OCI-LY7 (cell line): ENCODE measurements around the gene UBE2S. TPM values are rescaled to one million over a fixed set of nuclear protein-coding genes. Genes with fewer than 3 reads are reported as not detected.

Source experiments
- BruUV-seq: library from RNA; stranded (reverse); fragments of 400-500 nt; replicated peaks from 2 replicates; lab custom pipeline; 2021; lab: Mats Ljungman, UMichigan
- CTCF ChIA-PET: fragments of 300-600 bp; sonication (Branson Sonifier 250); formaldehyde crosslinking; loops from one replicate; lab custom pipeline; 2022; ENCODE audit warnings: antibody characterized with exemption; ENCODE audit not compliant: unreplicated experiment; lab: Charles Lee
- POLR2A ChIA-PET: fragments of 300-600 bp; sonication (Branson Sonifier 250); formaldehyde crosslinking; loops from one replicate; lab custom pipeline; 2022; ENCODE audit warnings: antibody characterized with exemption; lab: Charles Lee
- DNase-seq: peaks from one replicate; pipeline ENCODE4 v3.0.0-alpha.2; 2015; ENCODE audit warnings: low spot score
- H2AFZ ChIP-seq: fragments of 200-600 bp; sonication (generic), shearing (Covaris generic); 2 replicates; pipeline ENCODE4 v1.6.1; 2014; ENCODE audit warnings: mild to moderate bottlenecking, antibody characterized with exemption, low read length, moderate library complexity
- H3K27ac ChIP-seq: fragments of 200-600 bp; sonication (generic); 2 replicates; pipeline ENCODE4 v1.5.1; 2014; ENCODE audit warnings: mixed run types, low read depth, mild to moderate bottlenecking, moderate library complexity, low read length, inconsistent platforms; ENCODE audit not compliant: poor library complexity, severe bottlenecking
- H3K36me3 ChIP-seq: fragments of 200-600 bp; sonication (generic); 2 replicates; pipeline ENCODE4 v1.6.1; 2014; ENCODE audit warnings: mild to moderate bottlenecking, antibody characterized with exemption, low read length, moderate library complexity, mixed read lengths; ENCODE audit not compliant: insufficient read depth
- H3K4me1 ChIP-seq: fragments of 200-600 bp; sonication (generic); 2 replicates; pipeline ENCODE4 v1.5.1; 2014; ENCODE audit warnings: mild to moderate bottlenecking, low read length; ENCODE audit not compliant: insufficient read depth, poor library complexity, severe bottlenecking
- H3K4me2 ChIP-seq: fragments of 200-600 bp; sonication (generic); 2 replicates; pipeline ENCODE4 v1.6.1; 2014; ENCODE audit warnings: mild to moderate bottlenecking, low read length
- H3K4me3 ChIP-seq: fragments of 200-600 bp; sonication (generic); 2 replicates; pipeline ENCODE4 v1.5.1; 2014; ENCODE audit warnings: mild to moderate bottlenecking, low read depth, low read length; ENCODE audit not compliant: poor library complexity, severe bottlenecking
- H3K79me2 ChIP-seq: fragments of 200-600 bp; sonication (generic); 2 replicates; pipeline ENCODE4 v1.6.1; 2016; ENCODE audit warnings: low read depth, mild to moderate bottlenecking, low read length, moderate library complexity, mixed read lengths; ENCODE audit not compliant: insufficient read depth
- H3K9me2 ChIP-seq: fragments of 200-600 bp; sonication (generic); 2 replicates; pipeline ENCODE4 v1.6.1; 2016; ENCODE audit warnings: mild to moderate bottlenecking, low read length, mixed read lengths; ENCODE audit not compliant: insufficient read depth
- H3K9me3 ChIP-seq: fragments of 200-600 bp; sonication (generic); 2 replicates; pipeline ENCODE4 v1.6.1; 2014; ENCODE audit warnings: mild to moderate bottlenecking, mixed run types, low read length, mixed read lengths
- H4K20me1 ChIP-seq: fragments of 200-600 bp; sonication (generic); 2 replicates; pipeline ENCODE4 v1.6.1; 2014; ENCODE audit warnings: mild to moderate bottlenecking, antibody characterized with exemption, low read length, moderate library complexity, mixed read lengths; ENCODE audit not compliant: insufficient read depth
- EZH2phosphoT487 ChIP-seq: fragments of 200-600 bp; sonication (generic); IDR thresholded peaks from 2 replicates; pipeline ENCODE4 v1.6.1; 2018; ENCODE audit warnings: low read depth, borderline replicate concordance, mild to moderate bottlenecking, mixed run types, antibody characterized with exemption, low read length, moderate library complexity, mixed read lengths
- intact Hi-C: fragments of 100-400 bp; cut with micrococcal nuclease; formaldehyde crosslinking; loops from one replicate; pipeline ENCODE4 v1.10.0; 2022; ENCODE audit not compliant: unreplicated experiment
- total RNA-seq, 2 experiments: library from RNA; depleted of rRNA in 1 of 2; stranded (reverse); fragments of >200 nt in 1 of 2; shearing (Covaris generic) in 1 of 2; gene quantifications; 2 replicates each; pipeline ENCODE4 v1.2.3, GENCODE V29; 2014 to 2022
- TF ChIP-seq, protein P1 (sequence below): fragments of 200-600 bp; sonication (generic); conservative IDR thresholded peaks from 2 replicates; pipeline ENCODE4 v1.5.1; 2014; ENCODE audit warnings: mild to moderate bottlenecking, antibody characterized with exemption, low read length, moderate library complexity, mixed read lengths

Gene UBE2S
- total RNA-seq, 2 experiments from 2014 or later: 285 to 682 TPM

DNA sequence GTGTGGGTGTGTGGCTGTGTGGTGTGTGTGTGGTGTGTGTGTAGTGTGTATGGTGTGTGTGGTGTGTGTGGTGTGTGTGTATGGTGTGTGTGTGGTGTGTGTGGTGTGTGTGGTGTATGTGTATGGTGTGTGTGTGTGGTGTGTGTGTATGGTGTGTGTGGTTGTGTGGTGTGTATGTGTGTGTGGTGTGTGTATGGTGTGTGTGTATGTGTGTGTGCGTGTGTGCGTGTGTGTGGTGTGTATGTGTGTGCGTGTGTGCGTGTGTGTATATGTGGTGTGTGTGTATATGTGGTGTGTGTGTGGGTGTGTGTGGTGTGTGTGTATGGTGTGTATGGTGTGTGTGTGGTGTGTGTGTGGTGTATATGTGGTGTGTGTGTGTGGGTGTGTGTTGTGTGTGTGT is 27.4 kb upstream of the UBE2S start:
- Histone ChIP-seq H4K20me1 (no peaks in the 10 kb centered on the region), H3K79me2 (no peaks in the 10 kb centered on the region), H3K36me3 (no peaks in the 10 kb centered on the region), H3K27ac (no peak overlapping the region), H3K4me1 (no peaks in the 10 kb centered on the region), H2AFZ (no peak overlapping the region), H3K9me2 (no peaks in the 10 kb centered on the region), H3K9me3 (no peaks in the 10 kb centered on the region), H3K4me2 (no peak overlapping the region), H3K4me3 (no peak overlapping the region)
- BruUV-seq: no TSS peak
- intact Hi-C loops: no loop called here
- POLR2A ChIA-PET: no interaction called here
- CTCF ChIA-PET: no interaction called here
- DNase-seq: no peak
- TF ChIP-seq, protein P1, sequence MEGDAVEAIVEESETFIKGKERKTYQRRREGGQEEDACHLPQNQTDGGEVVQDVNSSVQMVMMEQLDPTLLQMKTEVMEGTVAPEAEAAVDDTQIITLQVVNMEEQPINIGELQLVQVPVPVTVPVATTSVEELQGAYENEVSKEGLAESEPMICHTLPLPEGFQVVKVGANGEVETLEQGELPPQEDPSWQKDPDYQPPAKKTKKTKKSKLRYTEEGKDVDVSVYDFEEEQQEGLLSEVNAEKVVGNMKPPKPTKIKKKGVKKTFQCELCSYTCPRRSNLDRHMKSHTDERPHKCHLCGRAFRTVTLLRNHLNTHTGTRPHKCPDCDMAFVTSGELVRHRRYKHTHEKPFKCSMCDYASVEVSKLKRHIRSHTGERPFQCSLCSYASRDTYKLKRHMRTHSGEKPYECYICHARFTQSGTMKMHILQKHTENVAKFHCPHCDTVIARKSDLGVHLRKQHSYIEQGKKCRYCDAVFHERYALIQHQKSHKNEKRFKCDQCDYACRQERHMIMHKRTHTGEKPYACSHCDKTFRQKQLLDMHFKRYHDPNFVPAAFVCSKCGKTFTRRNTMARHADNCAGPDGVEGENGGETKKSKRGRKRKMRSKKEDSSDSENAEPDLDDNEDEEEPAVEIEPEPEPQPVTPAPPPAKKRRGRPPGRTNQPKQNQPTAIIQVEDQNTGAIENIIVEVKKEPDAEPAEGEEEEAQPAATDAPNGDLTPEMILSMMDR: no peak
- TF ChIP-seq EZH2phosphoT487: no peak

DNA sequence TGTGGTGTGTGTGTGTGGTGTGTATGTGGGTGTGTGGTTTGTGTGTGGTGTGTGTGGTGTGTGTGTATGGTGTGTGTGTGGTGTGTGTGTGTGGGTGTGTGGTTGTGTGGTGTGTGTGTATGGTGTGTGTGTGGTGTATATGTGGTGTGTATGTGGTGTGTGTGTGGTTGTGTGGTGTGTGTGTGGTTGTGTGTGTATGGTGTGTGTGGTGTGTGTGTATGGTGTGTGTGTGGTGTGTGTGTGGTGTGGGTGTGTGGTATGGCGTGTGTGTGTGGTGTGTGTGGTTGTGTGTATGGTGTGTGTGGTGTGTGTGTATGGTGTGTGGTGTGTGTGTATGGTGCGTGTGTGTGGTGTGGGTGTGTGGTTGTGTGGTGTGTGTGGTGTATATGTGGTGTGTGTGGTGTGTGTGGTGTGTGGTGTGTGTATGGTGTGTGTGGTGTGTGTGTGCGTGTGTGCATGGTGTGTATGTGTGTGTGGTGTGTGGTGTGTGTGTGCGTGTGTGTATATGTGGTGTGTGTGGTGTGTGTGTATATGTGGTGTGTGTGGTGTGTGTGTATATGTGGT is 26.9 kb upstream of the UBE2S start:
- no peaks in the 10 kb centered on the region for H3K36me3 ChIP-seq
- no peaks in the 10 kb centered on the region for H4K20me1 ChIP-seq
- H3K27ac ChIP-seq: no peak overlapping the region
- H3K9me3 ChIP-seq: no peaks in the 10 kb centered on the region
- CTCF ChIA-PET: no interaction called here
- no TSS peak for BruUV-seq
- no peaks in the 10 kb centered on the region for H3K9me2 ChIP-seq
- no peaks in the 10 kb centered on the region for H3K4me1 ChIP-seq
- H3K79me2 ChIP-seq: no peaks in the 10 kb centered on the region
- H3K4me2 ChIP-seq: no peak overlapping the region
- POLR2A ChIA-PET: no interaction called here
- no peak overlapping the region for H2AFZ ChIP-seq
- no peak overlapping the region for H3K4me3 ChIP-seq
- no peak for DNase-seq
- intact Hi-C loops: no loop called here
- TF ChIP-seq EZH2phosphoT487: no peak
- TF ChIP-seq, protein P1: no peak

DNA sequence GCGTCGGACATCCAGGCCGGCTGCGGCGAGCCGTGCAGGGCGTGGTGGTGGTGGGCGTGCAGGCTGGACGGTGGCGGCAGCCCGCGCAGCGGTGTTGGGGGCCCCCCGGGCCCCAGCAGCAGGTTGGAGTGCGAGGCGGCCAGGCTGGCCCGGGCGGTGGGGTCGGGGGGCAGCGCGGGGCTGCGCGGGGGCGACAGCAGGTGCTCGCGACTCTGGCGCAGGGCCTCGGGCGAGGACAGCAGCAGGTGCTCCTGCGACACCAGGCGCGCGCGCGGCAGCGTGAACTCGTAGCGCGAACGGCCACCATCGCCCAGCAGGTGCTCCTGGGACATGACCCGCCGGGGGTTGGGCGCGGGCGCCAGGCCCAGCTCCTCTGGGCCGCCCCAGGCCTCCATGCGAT is 25.7 kb upstream of the UBE2S start:
- intact Hi-C loops: no loop called here
- Histone ChIP-seq H3K4me2 (no peak overlapping the region), H3K9me3 (no peaks in the 10 kb centered on the region), H3K4me3 (no peak overlapping the region), H4K20me1 (no peaks in the 10 kb centered on the region), H3K36me3 (no peaks in the 10 kb centered on the region), H3K9me2 (no peaks in the 10 kb centered on the region), H3K4me1 (no peaks in the 10 kb centered on the region), H3K79me2 (no peaks in the 10 kb centered on the region), H3K27ac (no peak overlapping the region), H2AFZ (no peak overlapping the region)
- ChIA-PET POLR2A (no interaction called here), CTCF (no interaction called here)
- DNase-seq: no peak
- TF ChIP-seq EZH2phosphoT487: no peak
- TF ChIP-seq, protein P1: no peak
- no TSS peak for BruUV-seq
